Measurements from ENCODE around the gene NELFCD.

Gene NELFCD

DNA sequence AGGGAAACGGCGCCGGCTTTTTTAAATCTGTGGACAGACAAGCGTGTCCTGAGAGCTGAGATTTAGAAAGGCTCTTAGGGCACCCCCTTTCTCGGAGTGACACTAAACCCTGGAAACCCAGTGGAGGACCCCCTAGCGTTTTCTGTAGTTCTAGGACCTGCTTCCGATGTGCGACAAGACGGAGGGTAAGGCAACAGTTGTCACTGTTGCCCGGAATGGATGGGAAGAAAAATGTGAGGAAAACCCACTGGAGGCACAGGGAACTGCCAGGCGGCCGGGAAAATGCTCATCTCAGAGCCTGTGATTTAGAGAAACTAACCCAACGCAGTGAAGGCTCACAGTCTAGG, 51.6 kb downstream of the NELFCD start:
- Histone ChIP-seq H3K4me3 (ENCODE audit: control insufficient read depth in 1 of 7, extremely low read depth in 1 of 7, insufficient read depth in 4 of 7, low read depth in 2 of 7, low read length in 6 of 7) (peak overlapping the region; percentile 44 to 84 (median 64)), H3K4me1 (ENCODE audit: control extremely low read depth in 1 of 4, control insufficient read depth in 4 of 4, insufficient read depth in 4 of 4, low read length in 3 of 4) (peaks cover 17 to 37% (median 27%) of the 10 kb centered on the region in 4 experiments), H3K27ac (ENCODE audit: insufficient read depth in 1 of 2, low read depth in 1 of 2, low read length in 2 of 2, poor library complexity in 1 of 2, severe bottlenecking in 2 of 2) (peak overlapping the region; percentile 34 to 71), H3K36me3 (ENCODE audit: control insufficient read depth in 4 of 4, insufficient read depth in 4 of 4, low read length in 3 of 4) (peaks cover 8 to 56% (median 44%) of the 10 kb centered on the region in 4 experiments), H3K27me3 (replicated peaks in 2 of 5; ENCODE audit: control insufficient read depth in 4 of 5, insufficient read depth in 5 of 5, low read length in 4 of 5) (no peaks in the 10 kb centered on the region), H3K9me3 (ENCODE audit: control extremely low read depth in 1 of 5, control insufficient read depth in 4 of 5, insufficient read depth in 2 of 5, low read depth in 1 of 5, low read length in 4 of 5) (no peaks in the 10 kb centered on the region)
- DNase-seq: no peak
- ChIA-PET CTCF (interaction anchor here (1.0 to 1.6 kb wide), 5 partner anchors 8 to 220 kb away, joined by 3 to 12 read pairs (median 3); no protein-coding TSS in a partner anchor), POLR2A (interaction anchor here (0.7 to 2.6 kb wide), 10 partner anchors 9 to 143 kb away, joined by 3 to 11 read pairs (median 4); partner anchors contain the start of gene PRELID3B)
- 0% methylated on average over 11 of the region's 13 CpGs for WGBS (ENCODE audit: insufficient coverage)

DNA sequence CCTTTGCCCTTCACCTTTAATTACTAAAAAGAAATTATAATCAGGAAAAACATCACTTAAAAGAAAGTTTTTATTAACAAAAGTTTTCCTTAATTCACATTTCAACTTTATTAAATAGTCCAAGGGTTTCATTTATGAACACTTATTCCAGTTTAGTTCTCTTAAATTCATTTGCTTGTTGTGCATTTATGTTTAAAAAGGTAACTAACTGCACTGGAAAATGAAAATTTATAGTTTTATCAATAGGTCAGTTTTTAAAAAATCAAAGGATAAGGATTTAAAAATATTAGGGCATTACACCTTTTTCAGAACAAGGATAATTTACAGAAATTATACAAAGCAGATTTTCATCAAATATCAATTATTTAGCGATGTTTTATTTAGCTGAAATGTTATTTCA, 52.0 kb downstream of the NELFCD start:
- ChIA-PET CTCF (interaction anchor here (0.9 to 1.2 kb wide), 3 partner anchors 37 to 54 kb away, joined by 3 read pairs; no protein-coding TSS in a partner anchor), POLR2A (interaction anchor here (1.2 to 2.6 kb wide), 5 partner anchors 9 to 144 kb away, joined by 3 to 11 read pairs (median 4); partner anchors contain the start of gene PRELID3B)
- Histone ChIP-seq H3K4me3 (ENCODE audit: control insufficient read depth in 1 of 7, extremely low read depth in 1 of 7, insufficient read depth in 4 of 7, low read depth in 2 of 7, low read length in 6 of 7) (peak overlapping the region in 5 of 7 experiments; percentile 55 to 84 (median 75)), H3K27ac (ENCODE audit: insufficient read depth in 1 of 2, low read depth in 1 of 2, low read length in 2 of 2, poor library complexity in 1 of 2, severe bottlenecking in 2 of 2) (peak overlapping the region in 1 of 2 experiments; percentile 71), H3K36me3 (ENCODE audit: control insufficient read depth in 4 of 4, insufficient read depth in 4 of 4, low read length in 3 of 4) (peaks cover 8 to 56% (median 45%) of the 10 kb centered on the region in 4 experiments), H3K27me3 (replicated peaks in 2 of 5; ENCODE audit: control insufficient read depth in 4 of 5, insufficient read depth in 5 of 5, low read length in 4 of 5) (no peaks in the 10 kb centered on the region), H3K9me3 (ENCODE audit: control extremely low read depth in 1 of 5, control insufficient read depth in 4 of 5, insufficient read depth in 2 of 5, low read depth in 1 of 5, low read length in 4 of 5) (no peaks in the 10 kb centered on the region), H3K4me1 (ENCODE audit: control extremely low read depth in 1 of 4, control insufficient read depth in 4 of 4, insufficient read depth in 4 of 4, low read length in 3 of 4) (peaks cover 17 to 37% (median 27%) of the 10 kb centered on the region in 4 experiments)
- no peak for DNase-seq
- WGBS (ENCODE audit: insufficient coverage): no CpG with 5 or more reads among the region's 1 CpG

DNA sequence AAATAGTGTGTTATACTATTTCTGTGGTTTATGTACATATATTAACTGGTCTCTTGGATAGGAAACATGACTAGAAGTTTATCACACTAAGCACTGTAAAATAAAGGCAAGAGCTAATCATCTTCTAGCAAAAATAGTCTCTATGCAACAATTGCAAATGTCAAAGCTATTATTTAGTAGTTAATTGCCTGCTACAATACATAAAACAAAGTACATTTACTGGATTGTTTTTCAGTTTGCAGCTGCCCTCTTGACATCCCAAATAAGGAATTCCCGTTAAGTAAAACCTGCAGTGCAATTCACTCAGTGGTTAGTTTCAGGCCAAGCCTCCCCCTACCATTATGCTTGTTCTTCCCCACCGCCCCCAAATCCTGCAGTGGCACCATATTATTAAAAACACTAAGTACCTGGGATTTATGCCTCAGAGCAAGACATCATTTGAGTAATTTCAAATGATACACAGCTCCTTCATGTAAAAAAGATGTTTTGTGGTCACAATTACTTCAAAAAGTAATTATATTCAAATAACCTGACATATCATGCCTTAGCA, 52.6 kb downstream of the NELFCD start:
- H3K27me3 ChIP-seq (replicated peaks in 2 of 5; ENCODE audit: control insufficient read depth in 4 of 5, insufficient read depth in 5 of 5, low read length in 4 of 5): no peaks in the 10 kb centered on the region
- H3K4me3 ChIP-seq (ENCODE audit: control insufficient read depth in 1 of 7, extremely low read depth in 1 of 7, insufficient read depth in 4 of 7, low read depth in 2 of 7, low read length in 6 of 7): no peak overlapping the region
- 100% methylated on average over 1 of the region's 2 CpGs for WGBS (ENCODE audit: insufficient coverage)
- ChIA-PET CTCF (interaction anchor here (0.9 to 1.0 kb wide), 2 partner anchors 37 to 55 kb away, joined by 3 read pairs; no protein-coding TSS in a partner anchor), POLR2A (interaction anchor here (0.5 to 1.5 kb wide), 2 partner anchors 8 to 199 kb away, joined by 4 read pairs; partner anchors contain the start of gene PRELID3B)
- H3K4me1 ChIP-seq (ENCODE audit: control extremely low read depth in 1 of 4, control insufficient read depth in 4 of 4, insufficient read depth in 4 of 4, low read length in 3 of 4): peaks cover 17 to 32% (median 25%) of the 10 kb centered on the region in 4 experiments
- peaks cover 7 to 52% (median 42%) of the 10 kb centered on the region in 4 experiments for H3K36me3 ChIP-seq (ENCODE audit: control insufficient read depth in 4 of 4, insufficient read depth in 4 of 4, low read length in 3 of 4)
- no peaks in the 10 kb centered on the region for H3K9me3 ChIP-seq (ENCODE audit: control extremely low read depth in 1 of 5, control insufficient read depth in 4 of 5, insufficient read depth in 2 of 5, low read depth in 1 of 5, low read length in 4 of 5)
- no peak for DNase-seq
- no peak overlapping the region for H3K27ac ChIP-seq (ENCODE audit: insufficient read depth in 1 of 2, low read depth in 1 of 2, low read length in 2 of 2, poor library complexity in 1 of 2, severe bottlenecking in 2 of 2)

DNA sequence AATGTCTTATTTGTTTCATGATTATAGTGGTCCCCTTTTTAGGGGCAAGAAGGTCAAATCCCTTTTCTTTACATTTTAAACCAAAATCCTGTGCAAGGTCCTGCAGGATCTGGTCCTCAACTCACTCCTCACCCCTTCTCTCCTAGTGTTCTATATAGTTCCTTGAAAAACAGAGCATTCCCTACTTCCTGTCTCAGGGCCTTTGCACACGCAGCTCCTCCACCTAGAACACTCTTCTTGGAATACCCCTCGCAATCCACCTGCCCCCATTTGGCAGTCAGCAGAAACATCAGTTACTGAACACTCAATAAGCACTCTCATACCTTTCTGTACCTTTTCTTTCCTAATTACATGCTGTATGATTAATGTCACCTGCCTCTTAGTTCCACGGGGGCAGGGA, 54.3 kb downstream of the NELFCD start:
- Histone ChIP-seq H3K4me3 (ENCODE audit: control insufficient read depth in 1 of 7, extremely low read depth in 1 of 7, insufficient read depth in 4 of 7, low read depth in 2 of 7, low read length in 6 of 7) (no peak overlapping the region), H3K9me3 (ENCODE audit: control extremely low read depth in 1 of 5, control insufficient read depth in 4 of 5, insufficient read depth in 2 of 5, low read depth in 1 of 5, low read length in 4 of 5) (no peaks in the 10 kb centered on the region), H3K4me1 (ENCODE audit: control extremely low read depth in 1 of 4, control insufficient read depth in 4 of 4, insufficient read depth in 4 of 4, low read length in 3 of 4) (peaks cover 15 to 26% (median 21%) of the 10 kb centered on the region in 4 experiments), H3K36me3 (ENCODE audit: control insufficient read depth in 4 of 4, insufficient read depth in 4 of 4, low read length in 3 of 4) (peaks cover 11 to 44% (median 33%) of the 10 kb centered on the region in 4 experiments), H3K27ac (ENCODE audit: insufficient read depth in 1 of 2, low read depth in 1 of 2, low read length in 2 of 2, poor library complexity in 1 of 2, severe bottlenecking in 2 of 2) (no peak overlapping the region), H3K27me3 (replicated peaks in 2 of 5; ENCODE audit: control insufficient read depth in 4 of 5, insufficient read depth in 5 of 5, low read length in 4 of 5) (no peaks in the 10 kb centered on the region)
- POLR2A ChIA-PET: no interaction called here
- no peak for DNase-seq
- 98% methylated on average over 3 of the region's 3 CpGs for WGBS (ENCODE audit: insufficient coverage)
- CTCF ChIA-PET: no interaction called here

DNA sequence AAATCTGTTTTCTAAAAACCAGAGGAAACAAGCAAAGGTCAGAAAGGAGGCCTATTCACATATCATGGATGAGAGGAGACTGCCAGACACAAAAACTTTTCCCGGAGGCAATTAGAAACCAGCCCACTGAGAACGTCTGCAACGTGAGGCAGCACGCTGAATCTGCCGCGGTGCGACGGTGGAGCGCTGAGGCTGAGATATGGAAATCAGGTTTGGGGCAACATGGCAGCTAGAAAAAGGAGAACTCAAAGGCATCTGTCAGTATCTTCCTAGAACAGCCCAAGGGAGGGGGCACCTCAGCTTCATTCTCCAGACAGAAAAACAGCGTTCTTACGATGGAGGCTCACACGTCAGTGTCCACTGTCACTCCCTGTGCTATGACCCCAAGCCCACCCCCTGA, 56.3 kb downstream of the NELFCD start:
- POLR2A ChIA-PET: no interaction called here
- peaks cover 13 to 47% (median 33%) of the 10 kb centered on the region in 4 experiments for H3K36me3 ChIP-seq (ENCODE audit: control insufficient read depth in 4 of 4, insufficient read depth in 4 of 4, low read length in 3 of 4)
- no peaks in the 10 kb centered on the region for H3K9me3 ChIP-seq (ENCODE audit: control extremely low read depth in 1 of 5, control insufficient read depth in 4 of 5, insufficient read depth in 2 of 5, low read depth in 1 of 5, low read length in 4 of 5)
- no peak overlapping the region for H3K4me3 ChIP-seq (ENCODE audit: control insufficient read depth in 1 of 7, extremely low read depth in 1 of 7, insufficient read depth in 4 of 7, low read depth in 2 of 7, low read length in 6 of 7)
- 99% methylated on average over 11 of the region's 12 CpGs for WGBS (ENCODE audit: insufficient coverage)
- no peak for DNase-seq
- H3K27ac ChIP-seq (ENCODE audit: insufficient read depth in 1 of 2, low read depth in 1 of 2, low read length in 2 of 2, poor library complexity in 1 of 2, severe bottlenecking in 2 of 2): no peak overlapping the region
- CTCF ChIA-PET: no interaction called here
- no peaks in the 10 kb centered on the region for H3K27me3 ChIP-seq (replicated peaks in 2 of 5; ENCODE audit: control insufficient read depth in 4 of 5, insufficient read depth in 5 of 5, low read length in 4 of 5)
- H3K4me1 ChIP-seq (ENCODE audit: control extremely low read depth in 1 of 4, control insufficient read depth in 4 of 4, insufficient read depth in 4 of 4, low read length in 3 of 4): peaks cover 8 to 30% (median 22%) of the 10 kb centered on the region in 4 experiments

DNA sequence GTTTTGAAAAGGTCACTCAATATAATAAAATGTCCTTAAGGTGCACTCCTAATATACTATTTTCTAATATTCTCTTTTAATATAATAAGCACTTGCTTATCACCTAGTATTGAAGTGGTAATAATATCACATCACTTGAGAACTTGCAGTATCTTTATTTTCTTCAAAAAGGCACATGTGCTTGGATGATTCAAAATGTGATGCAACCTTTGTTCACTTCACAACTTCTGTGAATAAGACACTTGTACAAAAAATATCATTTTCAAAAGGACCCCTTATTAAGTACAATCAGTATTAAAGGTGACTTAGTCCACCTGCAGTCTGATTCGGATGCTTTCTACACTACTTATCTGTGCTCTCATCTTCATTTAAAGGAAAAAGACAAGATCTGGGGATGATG, 58.2 kb downstream of the NELFCD start:
- Histone ChIP-seq H3K27ac (ENCODE audit: insufficient read depth in 1 of 2, low read depth in 1 of 2, low read length in 2 of 2, poor library complexity in 1 of 2, severe bottlenecking in 2 of 2) (no peak overlapping the region), H3K27me3 (replicated peaks in 2 of 5; ENCODE audit: control insufficient read depth in 4 of 5, insufficient read depth in 5 of 5, low read length in 4 of 5) (no peaks in the 10 kb centered on the region), H3K4me1 (ENCODE audit: control extremely low read depth in 1 of 4, control insufficient read depth in 4 of 4, insufficient read depth in 4 of 4, low read length in 3 of 4) (peaks cover 3 to 28% (median 23%) of the 10 kb centered on the region in 4 experiments), H3K36me3 (ENCODE audit: control insufficient read depth in 4 of 4, insufficient read depth in 4 of 4, low read length in 3 of 4) (peaks cover 13 to 45% (median 33%) of the 10 kb centered on the region in 4 experiments), H3K4me3 (ENCODE audit: control insufficient read depth in 1 of 7, extremely low read depth in 1 of 7, insufficient read depth in 4 of 7, low read depth in 2 of 7, low read length in 6 of 7) (no peak overlapping the region), H3K9me3 (ENCODE audit: control extremely low read depth in 1 of 5, control insufficient read depth in 4 of 5, insufficient read depth in 2 of 5, low read depth in 1 of 5, low read length in 4 of 5) (no peaks in the 10 kb centered on the region)
- no peak for DNase-seq
- WGBS (ENCODE audit: insufficient coverage): 100% methylated on average over 1 of the region's 1 CpG
- POLR2A ChIA-PET: no interaction called here
- CTCF ChIA-PET: interaction anchor here (1.1 to 1.2 kb wide), 2 partner anchors 12 to 153 kb away, joined by 4 read pairs; no protein-coding TSS in a partner anchor

DNA sequence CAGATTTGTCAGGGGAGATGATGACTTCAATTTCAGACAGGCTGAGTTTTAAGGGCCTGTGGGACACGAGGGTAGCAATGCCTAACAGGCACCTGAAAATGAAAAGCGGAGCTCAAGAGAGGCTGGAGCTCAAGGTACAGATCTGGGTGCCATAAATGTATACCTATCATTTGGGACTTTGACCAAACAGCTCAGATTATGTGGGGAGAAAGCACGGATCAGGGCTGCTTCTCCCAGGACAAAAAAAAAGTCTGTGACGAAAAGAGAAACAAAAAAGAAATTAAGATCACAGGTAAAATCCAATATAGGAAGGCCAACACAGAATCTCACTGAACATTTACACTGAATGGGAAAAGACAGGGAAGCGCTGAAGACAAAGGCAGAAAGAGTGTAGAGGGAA, 59.6 kb downstream of the NELFCD start:
- CTCF ChIA-PET: interaction anchor here (1.1 to 1.8 kb wide), 3 partner anchors 8 to 154 kb away, joined by 4 to 7 read pairs (median 4); partner anchors contain the start of gene ATP5F1E

More for the DNA sequence above, 59.6 kb downstream of the NELFCD start:
- no peak for DNase-seq
- no peaks in the 10 kb centered on the region for H3K27me3 ChIP-seq (replicated peaks in 2 of 5; ENCODE audit: control insufficient read depth in 4 of 5, insufficient read depth in 5 of 5, low read length in 4 of 5)
- H3K27ac ChIP-seq (ENCODE audit: insufficient read depth in 1 of 2, low read depth in 1 of 2, low read length in 2 of 2, poor library complexity in 1 of 2, severe bottlenecking in 2 of 2): peak overlapping the region in 1 of 2 experiments; percentile 35
- H3K9me3 ChIP-seq (ENCODE audit: control extremely low read depth in 1 of 5, control insufficient read depth in 4 of 5, insufficient read depth in 2 of 5, low read depth in 1 of 5, low read length in 4 of 5): no peaks in the 10 kb centered on the region
- H3K4me1 ChIP-seq (ENCODE audit: control extremely low read depth in 1 of 4, control insufficient read depth in 4 of 4, insufficient read depth in 4 of 4, low read length in 3 of 4): peaks cover 3 to 28% (median 23%) of the 10 kb centered on the region in 4 experiments
- H3K36me3 ChIP-seq (ENCODE audit: control insufficient read depth in 4 of 4, insufficient read depth in 4 of 4, low read length in 3 of 4): peaks cover 13 to 35% (median 22%) of the 10 kb centered on the region in 4 experiments
- 100% methylated on average over 3 of the region's 5 CpGs for WGBS (ENCODE audit: insufficient coverage)
- no peak overlapping the region for H3K4me3 ChIP-seq (ENCODE audit: control insufficient read depth in 1 of 7, extremely low read depth in 1 of 7, insufficient read depth in 4 of 7, low read depth in 2 of 7, low read length in 6 of 7)
- POLR2A ChIA-PET: interaction anchor here (1.8 kb wide), 1 partner anchor 9 kb away, joined by 4 read pairs; the partner anchor contains the start of gene ATP5F1E

Data from common myeloid progenitor, CD34-positive (primary cell).